Astrocyte (in vitro differentiated cells and primary cell): ENCODE data around the gene CDX1.

ENCODE experiments used
- EZH2 ChIP-seq: IDR thresholded peaks from 2 replicates; pipeline ENCODE4 v1.6.1; 2012; ENCODE audit warnings: mild to moderate bottlenecking, low read length, inconsistent platforms; ENCODE audit not compliant: insufficient read depth
- TF ChIP-seq, protein P1 (sequence below): IDR thresholded peaks from 2 replicates; pipeline ENCODE4 v1.5.1; 2011; ENCODE audit warnings: low read depth, mild to moderate bottlenecking, inconsistent platforms, low read length, moderate library complexity; ENCODE audit not compliant: insufficient read depth

DNA sequence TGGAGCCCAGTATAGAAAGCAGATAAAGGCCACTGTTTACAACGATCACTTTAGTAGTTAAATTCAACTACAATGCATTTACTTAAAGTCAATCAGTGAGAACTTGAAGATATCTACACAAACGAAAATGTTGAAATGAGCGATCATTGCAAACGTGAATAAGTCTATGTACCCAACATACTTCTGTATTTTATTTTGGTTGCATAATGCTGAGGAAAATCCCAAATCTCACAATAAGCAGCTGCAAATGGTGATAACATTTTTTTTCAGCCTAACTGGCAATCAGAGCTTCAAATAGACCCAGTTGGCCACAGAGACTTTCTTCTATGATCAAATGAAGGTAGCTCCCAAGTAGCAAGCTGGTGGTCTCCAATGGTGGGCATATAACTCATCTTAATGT is 43.0 kb upstream of the CDX1 start:
- TF ChIP-seq, protein P1, sequence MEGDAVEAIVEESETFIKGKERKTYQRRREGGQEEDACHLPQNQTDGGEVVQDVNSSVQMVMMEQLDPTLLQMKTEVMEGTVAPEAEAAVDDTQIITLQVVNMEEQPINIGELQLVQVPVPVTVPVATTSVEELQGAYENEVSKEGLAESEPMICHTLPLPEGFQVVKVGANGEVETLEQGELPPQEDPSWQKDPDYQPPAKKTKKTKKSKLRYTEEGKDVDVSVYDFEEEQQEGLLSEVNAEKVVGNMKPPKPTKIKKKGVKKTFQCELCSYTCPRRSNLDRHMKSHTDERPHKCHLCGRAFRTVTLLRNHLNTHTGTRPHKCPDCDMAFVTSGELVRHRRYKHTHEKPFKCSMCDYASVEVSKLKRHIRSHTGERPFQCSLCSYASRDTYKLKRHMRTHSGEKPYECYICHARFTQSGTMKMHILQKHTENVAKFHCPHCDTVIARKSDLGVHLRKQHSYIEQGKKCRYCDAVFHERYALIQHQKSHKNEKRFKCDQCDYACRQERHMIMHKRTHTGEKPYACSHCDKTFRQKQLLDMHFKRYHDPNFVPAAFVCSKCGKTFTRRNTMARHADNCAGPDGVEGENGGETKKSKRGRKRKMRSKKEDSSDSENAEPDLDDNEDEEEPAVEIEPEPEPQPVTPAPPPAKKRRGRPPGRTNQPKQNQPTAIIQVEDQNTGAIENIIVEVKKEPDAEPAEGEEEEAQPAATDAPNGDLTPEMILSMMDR, result no peak
- no peak for TF ChIP-seq EZH2
